ENCODE results near the gene HAPLN2.
A peak's percentile ranks its signal among the peaks of the same experiment; 100 is the strongest.

HAPLN2 gene

DNA sequence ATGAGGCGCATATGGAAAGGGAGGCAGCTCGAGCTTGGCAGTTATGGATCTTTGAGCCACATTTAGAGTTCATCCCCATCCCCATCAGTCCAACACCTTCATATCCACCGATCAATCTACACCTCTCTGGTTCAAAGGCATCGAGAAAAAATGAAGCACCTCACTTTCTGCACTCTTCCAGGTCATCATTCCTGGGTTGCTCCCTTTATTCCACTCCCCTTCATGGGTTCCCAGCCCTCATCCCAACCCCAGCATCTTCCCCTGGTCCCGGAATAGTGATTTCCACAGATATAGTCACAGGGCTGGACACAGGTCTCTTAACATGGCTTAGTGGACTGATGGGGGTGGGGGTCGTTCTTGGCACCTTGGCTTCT lies 354 bp downstream of the HAPLN2 start:
- H3K4me3 ChIP-seq (ENCODE audit: low read depth, low read length) = no peak overlapping the region
- in situ Hi-C loops (cut with HindIII; ENCODE audit: low sequenced_read_pairs) = no loop called here
- TF ChIP-seq, protein P1, sequence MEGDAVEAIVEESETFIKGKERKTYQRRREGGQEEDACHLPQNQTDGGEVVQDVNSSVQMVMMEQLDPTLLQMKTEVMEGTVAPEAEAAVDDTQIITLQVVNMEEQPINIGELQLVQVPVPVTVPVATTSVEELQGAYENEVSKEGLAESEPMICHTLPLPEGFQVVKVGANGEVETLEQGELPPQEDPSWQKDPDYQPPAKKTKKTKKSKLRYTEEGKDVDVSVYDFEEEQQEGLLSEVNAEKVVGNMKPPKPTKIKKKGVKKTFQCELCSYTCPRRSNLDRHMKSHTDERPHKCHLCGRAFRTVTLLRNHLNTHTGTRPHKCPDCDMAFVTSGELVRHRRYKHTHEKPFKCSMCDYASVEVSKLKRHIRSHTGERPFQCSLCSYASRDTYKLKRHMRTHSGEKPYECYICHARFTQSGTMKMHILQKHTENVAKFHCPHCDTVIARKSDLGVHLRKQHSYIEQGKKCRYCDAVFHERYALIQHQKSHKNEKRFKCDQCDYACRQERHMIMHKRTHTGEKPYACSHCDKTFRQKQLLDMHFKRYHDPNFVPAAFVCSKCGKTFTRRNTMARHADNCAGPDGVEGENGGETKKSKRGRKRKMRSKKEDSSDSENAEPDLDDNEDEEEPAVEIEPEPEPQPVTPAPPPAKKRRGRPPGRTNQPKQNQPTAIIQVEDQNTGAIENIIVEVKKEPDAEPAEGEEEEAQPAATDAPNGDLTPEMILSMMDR (IDR thresholded peaks at IDR 0.05; ENCODE audit: low read depth, low read length) = no peak
- no peak for DNase-seq (ENCODE audit: low read depth, low spot score)

DNA sequence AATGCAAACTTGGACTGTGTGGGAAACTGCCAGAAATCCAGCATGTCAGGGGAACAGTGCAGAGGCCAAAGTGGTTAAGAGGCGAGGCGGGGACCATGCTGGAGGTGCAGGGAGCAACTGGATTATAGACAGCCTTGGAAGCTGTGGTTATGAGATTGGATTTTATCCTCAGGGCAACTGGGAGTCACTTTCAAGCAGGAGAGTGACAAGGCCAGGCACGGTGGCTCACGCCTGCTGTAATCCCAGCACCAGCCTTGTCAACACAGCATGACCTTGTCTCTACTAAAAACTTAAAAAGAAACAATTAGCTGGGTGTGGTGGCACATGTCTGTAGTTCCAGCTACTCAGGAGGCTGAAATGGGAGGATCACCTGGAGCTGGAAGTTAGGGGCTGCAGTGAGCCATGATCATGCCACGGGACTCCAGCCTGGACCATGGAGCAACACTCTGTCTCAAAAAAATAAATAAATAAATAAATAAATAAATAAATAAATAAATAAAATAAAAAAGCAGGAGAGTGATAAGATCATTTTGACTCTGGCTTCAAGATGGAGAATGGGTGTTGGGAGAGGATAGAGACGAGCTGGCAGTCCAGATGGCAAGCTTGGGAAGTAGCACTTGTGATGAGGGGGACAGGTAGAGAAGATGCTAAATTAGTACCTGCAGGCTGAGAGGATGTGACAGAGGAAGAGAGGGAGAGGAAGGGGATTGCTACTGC lies 3.5 kb downstream of the HAPLN2 start:
- no peak overlapping the region for H3K4me3 ChIP-seq (ENCODE audit: low read depth, low read length)
- no peak for DNase-seq (ENCODE audit: low read depth, low spot score)
- TF ChIP-seq, protein P1 (IDR thresholded peaks at IDR 0.05; ENCODE audit: low read depth, low read length) = no peak
- in situ Hi-C loops (cut with HindIII; ENCODE audit: low sequenced_read_pairs) = no loop called here

DNA sequence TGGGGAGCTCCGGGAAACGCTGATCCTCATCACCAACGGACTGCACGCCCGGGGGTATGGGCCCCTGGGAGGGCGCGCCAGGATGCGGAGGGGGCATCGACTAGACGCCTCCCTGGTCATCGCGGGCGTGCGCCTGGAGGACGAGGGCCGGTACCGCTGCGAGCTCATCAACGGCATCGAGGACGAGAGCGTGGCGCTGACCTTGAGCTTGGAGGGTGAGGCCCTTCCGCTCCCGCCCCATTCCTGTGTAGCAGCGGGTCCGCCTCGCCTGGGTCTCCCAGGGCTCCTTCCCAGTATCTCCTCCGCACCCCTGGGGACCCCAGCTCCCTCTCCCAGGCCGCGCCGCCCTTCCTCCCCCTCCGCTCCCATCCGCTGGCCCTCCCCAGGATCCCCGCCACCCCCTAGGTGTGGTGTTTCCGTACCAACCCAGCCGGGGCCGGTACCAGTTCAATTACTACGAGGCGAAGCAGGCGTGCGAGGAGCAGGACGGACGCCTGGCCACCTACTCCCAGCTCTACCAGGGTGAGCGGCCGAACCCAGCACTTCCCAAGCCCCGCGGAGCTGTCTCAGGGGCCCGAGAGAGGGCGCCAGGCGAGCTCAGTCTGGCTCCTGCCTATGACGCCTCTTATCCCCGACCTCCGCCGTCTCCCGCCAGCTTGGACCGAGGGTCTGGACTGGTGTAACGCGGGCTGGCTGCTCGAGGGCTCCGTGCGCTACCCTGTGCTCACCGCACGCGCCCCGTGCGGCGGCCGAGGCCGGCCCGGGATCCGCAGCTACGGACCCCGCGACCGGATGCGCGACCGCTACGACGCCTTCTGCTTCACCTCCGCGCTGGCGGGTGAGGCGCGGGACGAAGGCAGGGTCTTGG lies 5.0 kb downstream of the HAPLN2 start:
- H3K4me3 ChIP-seq (ENCODE audit: low read depth, low read length) = peak overlapping the region; percentile 3
- in situ Hi-C loops (cut with HindIII; ENCODE audit: low sequenced_read_pairs) = no loop called here
- TF ChIP-seq, protein P1 (IDR thresholded peaks at IDR 0.05; ENCODE audit: low read depth, low read length) = peak; percentile 52
- DNase-seq (ENCODE audit: low read depth, low spot score) = peak; percentile 21

DNA sequence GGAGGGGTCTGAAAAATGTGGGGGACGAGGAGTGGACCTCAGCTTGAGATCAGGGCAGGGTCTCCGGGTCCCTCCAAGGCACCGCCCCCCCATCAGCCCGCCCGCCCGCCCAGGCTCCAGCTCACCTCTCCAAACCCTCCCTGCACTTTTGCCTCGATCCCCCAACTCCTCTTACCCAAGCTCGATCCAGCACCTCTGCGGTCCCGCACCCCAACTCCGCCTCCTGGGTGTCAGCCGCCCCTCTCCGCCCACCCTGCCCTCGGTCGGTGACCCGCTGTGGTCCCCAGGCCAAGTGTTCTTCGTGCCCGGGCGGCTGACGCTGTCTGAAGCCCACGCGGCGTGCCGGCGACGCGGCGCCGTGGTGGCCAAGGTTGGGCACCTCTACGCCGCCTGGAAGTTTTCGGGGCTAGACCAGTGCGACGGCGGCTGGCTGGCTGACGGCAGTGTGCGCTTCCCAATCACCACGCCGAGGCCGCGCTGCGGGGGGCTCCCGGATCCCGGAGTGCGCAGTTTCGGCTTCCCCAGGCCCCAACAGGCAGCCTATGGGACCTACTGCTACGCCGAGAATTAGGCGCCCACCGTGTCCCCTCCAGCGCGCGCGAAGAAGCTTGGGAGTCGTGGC lies 5.7 kb downstream of the HAPLN2 start:
- H3K4me3 ChIP-seq (ENCODE audit: low read depth, low read length) = no peak overlapping the region
- TF ChIP-seq, protein P1 (IDR thresholded peaks at IDR 0.05; ENCODE audit: low read depth, low read length) = no peak
- DNase-seq (ENCODE audit: low read depth, low spot score) = no peak
- in situ Hi-C loops (cut with HindIII; ENCODE audit: low sequenced_read_pairs) = no loop called here

DNA sequence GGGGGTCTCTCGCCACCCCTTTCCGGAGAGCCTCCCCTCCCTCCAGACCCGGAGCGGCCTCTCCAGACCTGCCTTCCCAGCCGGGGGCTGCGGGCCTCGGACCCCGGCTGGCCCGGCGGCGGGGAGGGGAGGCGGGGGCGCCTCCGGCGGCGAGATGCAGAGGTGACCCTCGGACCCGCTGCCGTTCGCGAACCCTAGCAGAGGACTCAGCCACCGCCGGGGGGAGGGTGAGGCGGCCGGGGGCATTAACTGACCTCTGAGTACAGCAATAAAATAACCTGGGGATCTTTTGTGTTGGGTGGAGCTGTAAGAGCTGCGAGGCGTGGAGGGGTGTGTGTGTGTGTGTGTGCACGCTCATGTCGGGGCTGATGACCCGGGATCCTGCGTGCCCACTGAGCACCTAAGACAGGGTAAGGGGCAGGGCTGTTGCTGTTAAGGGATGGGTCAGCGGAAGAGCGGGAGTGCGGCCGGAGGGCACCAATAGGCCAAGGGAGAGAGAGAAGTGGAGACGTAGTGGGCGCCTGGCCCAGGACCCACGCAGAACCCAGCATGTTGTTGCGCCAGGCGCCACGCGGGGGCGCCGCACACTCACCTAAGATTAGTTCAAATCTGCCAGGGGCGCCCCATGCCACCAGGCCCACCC lies 6.3 kb downstream of the HAPLN2 start:
- TF ChIP-seq, protein P1 (IDR thresholded peaks at IDR 0.05; ENCODE audit: low read depth, low read length) = peak; percentile 86
- DNase-seq (ENCODE audit: low read depth, low spot score) = peak; percentile 40
- no peak overlapping the region for H3K4me3 ChIP-seq (ENCODE audit: low read depth, low read length)
- in situ Hi-C loops (cut with HindIII; ENCODE audit: low sequenced_read_pairs) = no loop called here

DNA sequence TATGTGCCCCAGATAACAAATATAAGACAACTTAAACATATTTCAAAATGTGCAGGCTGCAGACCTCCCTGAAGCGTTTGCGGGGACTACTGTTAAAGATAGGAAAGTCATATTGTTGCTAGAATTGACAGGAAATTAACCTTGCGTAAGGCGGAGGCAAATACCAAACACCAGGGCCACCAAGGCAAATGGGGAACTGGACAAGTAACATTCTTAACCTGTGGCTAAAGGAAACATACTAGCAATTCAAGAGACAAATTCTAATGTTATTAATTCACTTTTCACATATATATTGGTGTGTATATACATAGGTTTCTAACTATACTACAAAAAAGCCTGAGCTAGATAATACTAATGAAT lies 6.8 kb downstream of the HAPLN2 start:
- TF ChIP-seq, protein P1 (IDR thresholded peaks at IDR 0.05; ENCODE audit: low read depth, low read length) = no peak
- DNase-seq (ENCODE audit: low read depth, low spot score) = no peak
- H3K4me3 ChIP-seq (ENCODE audit: low read depth, low read length) = no peak overlapping the region
- in situ Hi-C loops (cut with HindIII; ENCODE audit: low sequenced_read_pairs) = no loop called here

Data from astrocyte of the spinal cord (primary cell).